Uterus (tissue), 4 donors: ENCODE measurements around the gene WWOX. TPM values are rescaled to one million over a fixed set of nuclear protein-coding genes. Genes with fewer than 3 reads are reported as not detected.

Source experiments
- DNase-seq, 2 donors: peaks; one replicate each; pipeline ENCODE4 v3.0.0-alpha.2; 2019 to 2020
- H3K27ac ChIP-seq, 2 donors: fragments of 200-600 bp; sonication (generic); 1 replicate in 1 of 2; 2 replicates in 1 of 2; pipeline ENCODE4 v1.5.1; 2016 to 2018
- H3K27me3 ChIP-seq, 2 donors: fragments of 200-600 bp; sonication (generic); one replicate each; pipeline ENCODE4 v1.5.1; 2018 to 2019; ENCODE audit warnings: control low read depth in 1 of 2
- H3K36me3 ChIP-seq, 2 donors: fragments of 200-600 bp; sonication (generic); one replicate each; pipeline ENCODE4 v1.5.1; 2019; ENCODE audit warnings: control low read depth in 1 of 2
- H3K4me1 ChIP-seq, 2 donors: fragments of 200-600 bp; sonication (generic); one replicate each; pipeline ENCODE4 v1.5.1; 2018 to 2019; ENCODE audit warnings: control low read depth in 1 of 2
- H3K4me3 ChIP-seq, 2 donors: fragments of 200-600 bp; sonication (generic); 1 replicate in 1 of 2; 2 replicates in 1 of 2; pipeline ENCODE4 v1.5.1; 2018 to 2019; ENCODE audit warnings: mild to moderate bottlenecking in 1 of 2
- H3K9me3 ChIP-seq, 2 donors: fragments of 200-600 bp; sonication (generic); one replicate each; pipeline ENCODE4 v1.5.1; 2019; ENCODE audit warnings: control low read depth in 1 of 2
- CTCF ChIP-seq, 4 experiments: fragments of 200-600 bp in 2 of 4; fragments of 450-650 bp in 2 of 4; sonication (generic) in 2 of 4; IDR thresholded peaks; one replicate each; pipeline ENCODE4 v1.5.1; 2016 to 2019; ENCODE audit warnings: antibody characterized with exemption in 4 of 4, mild to moderate bottlenecking in 2 of 4, moderate library complexity in 1 of 4
- POLR2A ChIP-seq, 2 donors: fragments of 450-650 bp; IDR thresholded peaks; one replicate each; pipeline ENCODE4 v1.6.1; 2016; ENCODE audit warnings: antibody characterized with exemption in 2 of 2, mild to moderate bottlenecking in 1 of 2, moderate library complexity in 1 of 2
- intact Hi-C: fragments of 100-400 bp; cut with DNase I; formaldehyde crosslinking; loops from one replicate; pipeline ENCODE4 v1.15.1; 2023; ENCODE audit warnings: low total_unique reads
- total RNA-seq, 4 donors: library from RNA; depleted of rRNA in 3 of 4; stranded (reverse); fragments of >200 nt in 3 of 4; gene quantifications; one replicate each; pipeline versions ENCODE4 v1.1.0 to v1.2.4, GENCODE V29; 2014 to 2023
- donor health status: DM: yes; HTN: yes; CAD: no.

The WWOX gene
- total RNA-seq, 4 donors from 2014 or later = 34.1 to 99.9 (median 55.8) TPM

- no peak overlapping the region for H3K27ac ChIP-seq
- H3K27me3 ChIP-seq = no peaks in the 10 kb centered on the region
- H3K36me3 ChIP-seq = no peaks in the 10 kb centered on the region
- H3K4me3 ChIP-seq = no peak overlapping the region
- no peak for DNase-seq
- H3K4me1 ChIP-seq = no peaks in the 10 kb centered on the region
- H3K9me3 ChIP-seq = no peaks in the 10 kb centered on the region
- intact Hi-C loops = no loop called here
- TF ChIP-seq CTCF (IDR thresholded peaks at IDR 0.05) = no peak
- no peak for TF ChIP-seq POLR2A (IDR thresholded peaks at IDR 0.05)
Measured at GRCh38 chr16:78895681-78896080, 796.2 kb downstream of the WWOX start.

DNA sequence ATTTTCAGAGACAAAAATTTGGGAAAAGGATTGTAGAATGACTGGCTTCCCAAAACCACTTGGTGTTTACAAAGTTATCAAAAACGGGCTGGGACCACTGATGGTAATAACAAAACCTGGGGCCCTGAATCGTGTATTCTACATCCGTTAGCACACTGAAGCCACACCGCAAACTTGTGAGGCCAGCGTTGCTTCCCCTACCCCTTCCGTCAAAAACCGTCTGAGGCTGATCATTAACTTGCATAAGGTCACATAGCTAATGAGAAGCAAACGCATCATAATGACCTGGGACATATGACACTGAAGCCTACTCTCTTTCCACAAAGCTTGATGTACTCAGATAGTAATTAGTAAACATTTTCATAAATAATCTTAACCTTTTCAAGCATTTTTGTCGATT is 796.8 kb downstream of the WWOX start:
- intact Hi-C loops = no loop called here
- TF ChIP-seq POLR2A (IDR thresholded peaks at IDR 0.05) (no peak), CTCF (IDR thresholded peaks at IDR 0.05) (no peak)
- H3K36me3 ChIP-seq = no peaks in the 10 kb centered on the region
- H3K4me3 ChIP-seq = no peak overlapping the region
- H3K9me3 ChIP-seq = no peaks in the 10 kb centered on the region
- no peak for DNase-seq
- no peaks in the 10 kb centered on the region for H3K27me3 ChIP-seq
- H3K4me1 ChIP-seq = no peaks in the 10 kb centered on the region
- H3K27ac ChIP-seq = no peak overlapping the region

GRCh38 chr16:78897299-78897698 is 797.8 kb downstream of the WWOX start:
- Histone ChIP-seq H3K27ac (no peak overlapping the region), H3K4me1 (no peaks in the 10 kb centered on the region), H3K4me3 (no peak overlapping the region), H3K27me3 (no peaks in the 10 kb centered on the region), H3K9me3 (no peaks in the 10 kb centered on the region), H3K36me3 (no peaks in the 10 kb centered on the region)
- TF ChIP-seq CTCF (IDR thresholded peaks at IDR 0.05) (no peak), POLR2A (IDR thresholded peaks at IDR 0.05) (no peak)
- intact Hi-C loops = no loop called here
- no peak for DNase-seq

GRCh38 chr16:78900044-78900811 is 800.8 kb downstream of the WWOX start:
- Histone ChIP-seq H3K9me3 (no peaks in the 10 kb centered on the region), H3K27me3 (no peaks in the 10 kb centered on the region), H3K4me1 (no peaks in the 10 kb centered on the region), H3K4me3 (no peak overlapping the region), H3K27ac (no peak overlapping the region), H3K36me3 (no peaks in the 10 kb centered on the region)
- TF ChIP-seq POLR2A (IDR thresholded peaks at IDR 0.05) (no peak), CTCF (IDR thresholded peaks at IDR 0.05) (no peak)
- intact Hi-C loops = no loop called here
- DNase-seq = no peak

GRCh38 chr16:78900966-78901365 is 801.5 kb downstream of the WWOX start:
- Histone ChIP-seq H3K27ac (no peak overlapping the region), H3K4me1 (no peaks in the 10 kb centered on the region), H3K36me3 (no peaks in the 10 kb centered on the region), H3K4me3 (no peak overlapping the region), H3K27me3 (no peaks in the 10 kb centered on the region), H3K9me3 (no peaks in the 10 kb centered on the region)
- TF ChIP-seq POLR2A (IDR thresholded peaks at IDR 0.05) = no peak
- TF ChIP-seq CTCF (IDR thresholded peaks at IDR 0.05) = no peak
- DNase-seq = no peak
- intact Hi-C loops = no loop called here
